Metanephros (tissue), 1 donor: ENCODE data around the gene ELMOD1. TPM values are rescaled to one million over a fixed set of nuclear protein-coding genes. Genes with fewer than 3 reads are reported as not detected.

Experiments
- total RNA-seq: library from RNA; depleted of rRNA; stranded (reverse); fragments of >200 nt; gene quantifications from one replicate; pipeline ENCODE4 v1.2.3, GENCODE V29; 2014

The ELMOD1 gene
- 1.1 TPM for total RNA-seq

DNA sequence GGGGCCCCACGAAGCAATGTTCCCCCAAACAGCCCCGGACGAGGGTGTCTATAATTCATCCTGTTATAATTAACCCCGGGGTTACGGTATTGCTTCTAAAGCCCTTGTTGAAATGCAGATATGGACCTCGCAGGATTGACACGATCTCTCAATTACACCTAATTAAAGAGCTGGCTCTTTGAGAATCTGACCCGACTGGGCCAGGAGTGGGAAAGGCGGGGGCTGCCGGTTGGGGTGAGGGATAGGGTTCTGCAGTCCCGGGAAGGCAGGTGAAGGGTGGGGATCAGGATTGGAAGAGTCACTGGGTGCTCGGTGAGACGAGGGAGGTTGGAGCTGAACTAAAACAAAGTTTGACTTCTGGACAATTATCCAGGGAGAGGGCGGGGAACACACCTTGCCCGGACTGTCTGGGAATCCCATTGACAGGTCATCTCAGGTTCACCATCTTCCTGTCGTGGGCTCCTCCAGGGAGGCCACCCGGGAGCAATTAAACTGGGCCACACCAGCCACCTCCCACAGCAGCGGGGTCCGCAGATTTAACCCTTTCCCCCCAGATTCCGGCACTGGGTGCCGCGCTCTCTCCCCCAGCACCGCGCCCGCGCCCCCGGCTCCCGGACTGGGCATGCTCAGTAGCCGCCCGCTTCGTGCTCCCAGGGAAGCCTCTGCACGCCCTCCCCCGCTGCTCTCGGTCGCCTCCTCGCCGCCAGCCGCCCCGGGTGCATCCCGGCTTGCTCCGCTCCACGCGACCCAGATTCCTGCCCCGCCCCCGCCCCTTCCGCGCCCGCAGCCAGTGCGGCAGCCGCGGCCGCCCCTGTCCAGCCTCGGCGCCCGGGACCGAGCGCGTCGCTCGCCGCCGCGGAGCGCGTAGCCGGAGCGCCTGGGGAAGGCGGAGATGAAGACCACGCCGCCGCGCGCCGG, at the start of gene ELMOD1:
Gene ELMOD1, plus strand, starts transcription at position 688 of the 918 bp plus-strand sequence. CDS start 27,043 bp downstream, outside the sequence.

DNA sequence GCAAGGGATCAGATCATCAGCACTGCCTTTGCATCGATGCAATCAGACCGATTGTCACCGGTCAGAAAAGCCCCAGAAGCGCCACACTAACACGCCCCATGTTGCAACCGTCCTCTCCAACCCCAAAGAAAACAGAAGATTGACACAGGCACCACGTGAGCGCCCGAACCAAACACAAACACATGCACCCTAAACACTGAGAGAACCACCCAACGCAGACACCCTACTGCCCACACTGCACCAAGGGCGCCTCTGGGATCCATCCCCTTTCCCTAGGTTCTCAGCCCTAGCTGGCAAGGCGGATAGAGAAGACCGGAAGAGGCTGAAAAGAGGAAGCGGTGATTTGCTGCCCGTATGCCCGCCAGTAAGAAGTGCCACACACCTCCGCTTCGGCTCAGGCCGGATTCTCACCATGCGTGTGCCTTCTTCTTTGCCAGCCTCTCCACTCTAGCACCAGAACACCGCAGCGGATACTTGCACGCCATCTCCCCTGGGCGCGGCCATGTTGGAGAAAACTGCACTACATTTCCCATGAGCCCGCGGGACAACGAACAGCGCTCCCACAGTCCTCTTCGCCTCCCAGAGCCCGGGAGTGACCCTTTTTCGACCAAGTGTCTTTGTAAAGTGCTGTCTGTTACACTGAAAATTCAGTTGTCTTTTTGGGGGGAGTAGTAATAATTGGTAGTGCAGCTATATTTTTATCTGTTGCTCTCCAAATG, 25.6 kb upstream of the ELMOD1 start, which contains the start of gene ALKBH8:
Gene ALKBH8, minus strand, starts transcription at position 517 of the 719 bp plus-strand sequence. CDS start 4,842 bp downstream, outside the sequence.

GRCh38 chr11:107711861-107712755, 121.2 kb downstream of the ELMOD1 start, which contains the start of gene SLN:
Gene SLN, minus strand, starts transcription at chr11:107712056.

Other genes starting within 250 kb of the ELMOD1 start
- gene CWF19L2, start 133.3 kb upstream of the ELMOD1 start, total RNA-seq, result 19.9 TPM
- 9.5 TPM for gene ALKBH8, start 25.4 kb upstream of the ELMOD1 start, total RNA-seq
- 441 TPM for gene SLN, start 120.9 kb downstream of the ELMOD1 start, total RNA-seq